Measurements from ENCODE around the gene RGS1.

- TF ChIP-seq, protein P1, sequence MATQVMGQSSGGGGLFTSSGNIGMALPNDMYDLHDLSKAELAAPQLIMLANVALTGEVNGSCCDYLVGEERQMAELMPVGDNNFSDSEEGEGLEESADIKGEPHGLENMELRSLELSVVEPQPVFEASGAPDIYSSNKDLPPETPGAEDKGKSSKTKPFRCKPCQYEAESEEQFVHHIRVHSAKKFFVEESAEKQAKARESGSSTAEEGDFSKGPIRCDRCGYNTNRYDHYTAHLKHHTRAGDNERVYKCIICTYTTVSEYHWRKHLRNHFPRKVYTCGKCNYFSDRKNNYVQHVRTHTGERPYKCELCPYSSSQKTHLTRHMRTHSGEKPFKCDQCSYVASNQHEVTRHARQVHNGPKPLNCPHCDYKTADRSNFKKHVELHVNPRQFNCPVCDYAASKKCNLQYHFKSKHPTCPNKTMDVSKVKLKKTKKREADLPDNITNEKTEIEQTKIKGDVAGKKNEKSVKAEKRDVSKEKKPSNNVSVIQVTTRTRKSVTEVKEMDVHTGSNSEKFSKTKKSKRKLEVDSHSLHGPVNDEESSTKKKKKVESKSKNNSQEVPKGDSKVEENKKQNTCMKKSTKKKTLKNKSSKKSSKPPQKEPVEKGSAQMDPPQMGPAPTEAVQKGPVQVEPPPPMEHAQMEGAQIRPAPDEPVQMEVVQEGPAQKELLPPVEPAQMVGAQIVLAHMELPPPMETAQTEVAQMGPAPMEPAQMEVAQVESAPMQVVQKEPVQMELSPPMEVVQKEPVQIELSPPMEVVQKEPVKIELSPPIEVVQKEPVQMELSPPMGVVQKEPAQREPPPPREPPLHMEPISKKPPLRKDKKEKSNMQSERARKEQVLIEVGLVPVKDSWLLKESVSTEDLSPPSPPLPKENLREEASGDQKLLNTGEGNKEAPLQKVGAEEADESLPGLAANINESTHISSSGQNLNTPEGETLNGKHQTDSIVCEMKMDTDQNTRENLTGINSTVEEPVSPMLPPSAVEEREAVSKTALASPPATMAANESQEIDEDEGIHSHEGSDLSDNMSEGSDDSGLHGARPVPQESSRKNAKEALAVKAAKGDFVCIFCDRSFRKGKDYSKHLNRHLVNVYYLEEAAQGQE (IDR thresholded peaks at IDR 0.05; ENCODE audit: insufficient read depth in 1 of 2, low read depth in 2 of 2, low read length in 2 of 2) = no peak
- TF ChIP-seq TAF1 (IDR thresholded peaks at IDR 0.05; ENCODE audit: borderline replicate concordance, insufficient read depth, low read length) (no peak), SIN3A (IDR thresholded peaks at IDR 0.05; ENCODE audit: borderline replicate concordance, insufficient read depth, low read length) (no peak), POLR2AphosphoS5 (IDR thresholded peaks at IDR 0.05; ENCODE audit: low read depth, low read length) (no peak)
These were observed 39.5 kb upstream of the RGS1 start for GRCh38 chr1:192535916-192536664.
